HG02885 (cell line): Measurements from ENCODE around the gene FCGR3A.
"Not testable (repeated sequence)": the region's sequence is repeated elsewhere in the genome, so short reads cannot be mapped to it uniquely, and the experiment has no call there.

ENCODE experiments used
- ATAC-seq: cut with Tn5 transposase; IDR thresholded peaks from one replicate; pipeline ENCODE4 v1.9.1; 2021; ENCODE audit warnings: mild to moderate bottlenecking; ENCODE audit not compliant: unreplicated experiment, poor library complexity

FCGR3A gene

DNA sequence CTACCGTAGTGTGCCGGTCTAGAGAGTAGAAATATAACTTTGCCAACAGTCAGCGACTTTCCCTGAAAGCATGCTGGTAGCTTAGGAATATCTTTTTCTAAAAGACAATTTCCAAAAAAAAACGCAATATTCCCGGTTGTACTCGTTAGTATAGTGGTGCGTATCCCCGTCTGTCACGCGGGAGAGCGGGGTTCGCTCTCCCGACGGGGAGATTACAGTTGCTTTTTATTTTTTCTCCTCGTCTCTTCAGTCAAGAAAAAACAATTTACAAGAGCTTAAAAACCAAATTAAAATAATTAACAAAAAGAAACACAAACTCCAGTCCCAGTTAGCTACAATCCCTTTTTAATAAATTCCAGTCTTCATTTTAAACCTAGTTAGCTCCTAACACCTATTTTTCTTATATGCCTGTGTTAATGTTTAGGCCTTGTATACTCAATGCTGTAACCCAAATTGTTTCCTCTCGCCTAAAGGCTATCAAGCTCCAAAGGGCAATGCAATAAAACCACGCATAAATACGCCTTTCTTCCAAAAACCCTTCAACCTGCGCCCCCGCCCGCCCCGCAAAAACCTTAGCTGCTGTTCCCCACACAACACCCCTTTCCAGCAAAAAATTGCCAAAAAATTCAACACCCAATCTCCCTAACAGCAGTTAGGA is 17.5 kb downstream of the FCGR3A start:
- no peak for ATAC-seq

DNA sequence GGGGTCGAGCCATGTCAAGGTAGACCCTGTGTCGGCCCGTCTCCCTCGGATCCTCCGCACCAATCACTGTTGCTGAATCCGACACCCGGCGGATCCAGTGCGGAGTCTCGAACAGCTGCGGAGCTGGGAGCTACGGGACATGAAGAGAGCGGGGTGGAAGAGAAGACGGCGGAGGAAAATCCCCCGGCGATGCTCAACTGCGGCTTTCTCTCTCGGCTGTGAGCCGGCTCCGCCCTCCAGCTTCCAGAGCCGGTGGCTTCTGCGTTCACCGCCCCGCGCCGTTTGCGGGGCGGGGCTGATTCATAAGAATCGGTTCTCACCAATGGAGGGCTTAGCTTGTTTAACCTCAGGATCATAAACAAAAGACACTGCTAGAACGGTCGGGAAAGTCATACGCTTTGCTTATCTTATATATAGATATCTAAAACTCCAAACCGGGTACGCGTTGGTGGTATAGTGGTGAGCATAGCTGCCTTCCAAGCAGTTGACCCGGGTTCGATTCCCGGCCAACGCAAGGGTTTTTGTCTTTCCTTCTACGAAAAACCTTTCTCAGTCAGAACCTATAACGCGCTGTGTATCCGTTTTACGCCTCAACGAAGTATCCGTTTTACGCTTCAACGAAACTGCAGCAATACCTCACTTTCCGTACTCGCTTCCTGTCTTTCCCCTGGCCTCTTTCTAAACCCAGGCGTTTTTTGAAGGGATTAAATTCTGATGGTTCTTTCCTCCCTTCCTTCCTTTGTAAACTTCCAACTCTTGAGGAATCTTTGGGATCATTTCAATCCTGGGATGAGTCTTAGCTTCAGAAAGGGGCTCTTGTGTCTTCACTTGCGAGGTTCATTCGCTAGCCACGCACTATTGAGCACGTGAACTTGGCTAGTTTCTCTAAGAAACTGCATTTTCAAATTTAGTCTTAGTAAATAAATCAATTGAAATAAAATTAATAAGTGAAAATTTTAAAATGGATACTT is 18.7 kb downstream of the FCGR3A start:
- ATAC-seq, result peak; percentile 73

DNA sequence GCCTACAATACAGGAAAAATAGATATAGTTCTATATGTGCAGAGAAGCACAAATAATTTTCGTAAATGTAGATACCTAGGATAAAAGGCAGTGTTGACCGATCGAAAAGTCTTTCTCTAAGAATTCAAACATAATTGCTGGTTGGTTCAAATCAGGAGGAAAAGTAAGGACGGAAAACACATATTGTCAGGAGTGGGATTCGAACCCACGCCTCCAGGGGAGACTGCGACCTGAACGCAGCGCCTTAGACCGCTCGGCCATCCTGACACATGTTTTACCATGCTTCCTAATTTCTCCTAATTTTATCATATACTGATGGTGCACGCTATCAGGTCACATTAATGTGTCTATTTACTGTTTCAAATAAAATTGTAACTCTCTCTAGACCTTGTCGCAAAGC is 19.5 kb downstream of the FCGR3A start:
- peak; percentile 44 for ATAC-seq

DNA sequence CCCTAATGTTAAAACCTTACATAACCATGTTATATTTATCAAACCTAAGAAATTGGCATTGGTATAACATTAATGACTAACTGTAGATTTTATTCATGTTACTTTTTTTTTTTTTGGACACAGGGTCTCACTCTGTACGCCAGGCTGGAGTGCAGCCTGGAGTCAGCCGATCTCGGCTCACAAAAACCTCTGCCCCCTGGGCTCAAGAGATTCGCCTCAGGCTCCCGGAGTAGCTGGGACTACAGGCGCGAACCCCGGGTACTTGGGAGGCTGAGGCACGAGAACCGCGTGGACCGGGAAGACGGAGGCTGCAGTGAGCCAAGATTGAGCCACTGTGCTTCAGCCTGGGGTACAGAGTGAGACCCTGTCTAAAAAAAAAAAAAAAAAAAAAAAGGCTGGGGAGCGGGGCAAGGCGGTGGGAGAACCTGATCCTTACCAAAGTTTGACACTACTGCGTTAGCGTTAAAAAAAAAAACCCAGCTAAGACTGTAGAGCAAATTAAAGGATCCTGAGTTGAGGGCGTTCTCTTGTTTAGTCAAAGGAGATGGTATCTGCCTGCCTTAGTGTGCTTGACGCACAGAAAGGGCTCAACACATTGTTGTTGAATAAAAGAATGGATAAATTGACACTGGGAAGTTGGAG is 20.0 kb downstream of the FCGR3A start:
- not testable (repeated sequence) for ATAC-seq

DNA sequence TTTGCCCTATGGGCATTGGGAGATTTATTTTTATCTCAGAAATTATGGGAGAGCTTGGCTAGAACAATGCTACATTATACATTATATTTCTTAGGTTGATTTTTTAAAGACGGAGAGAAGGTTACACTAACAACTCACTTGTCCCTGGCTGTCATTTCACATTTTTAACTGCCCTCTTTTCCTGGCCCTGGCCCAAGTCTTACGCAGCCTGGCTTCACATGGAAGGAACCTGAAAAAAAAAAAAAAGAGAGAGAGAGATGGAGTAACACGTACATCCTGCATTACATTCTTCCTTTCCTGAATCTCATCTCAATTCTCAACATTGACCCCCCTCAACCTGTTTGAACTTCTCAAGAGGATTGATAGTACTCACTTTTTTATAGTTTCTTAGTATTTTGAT is 21.1 kb downstream of the FCGR3A start:
- not testable (repeated sequence) for ATAC-seq

DNA sequence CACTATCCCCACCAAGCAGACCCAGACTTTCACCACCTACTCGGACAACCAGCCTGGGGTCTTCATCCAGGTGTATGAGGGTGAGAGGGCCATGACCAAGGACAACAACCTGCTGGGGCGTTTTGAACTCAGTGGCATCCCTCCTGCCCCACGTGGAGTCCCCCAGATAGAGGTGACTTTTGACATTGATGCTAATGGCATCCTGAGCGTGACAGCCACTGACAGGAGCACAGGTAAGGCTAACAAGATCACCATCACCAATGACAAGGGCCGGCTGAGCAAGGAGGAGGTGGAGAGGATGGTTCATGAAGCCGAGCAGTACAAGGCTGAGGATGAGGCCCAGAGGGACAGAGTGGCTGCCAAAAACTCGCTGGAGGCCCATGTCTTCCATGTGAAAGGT is 23.7 kb downstream of the FCGR3A start:
- ATAC-seq, result not testable (repeated sequence)

DNA sequence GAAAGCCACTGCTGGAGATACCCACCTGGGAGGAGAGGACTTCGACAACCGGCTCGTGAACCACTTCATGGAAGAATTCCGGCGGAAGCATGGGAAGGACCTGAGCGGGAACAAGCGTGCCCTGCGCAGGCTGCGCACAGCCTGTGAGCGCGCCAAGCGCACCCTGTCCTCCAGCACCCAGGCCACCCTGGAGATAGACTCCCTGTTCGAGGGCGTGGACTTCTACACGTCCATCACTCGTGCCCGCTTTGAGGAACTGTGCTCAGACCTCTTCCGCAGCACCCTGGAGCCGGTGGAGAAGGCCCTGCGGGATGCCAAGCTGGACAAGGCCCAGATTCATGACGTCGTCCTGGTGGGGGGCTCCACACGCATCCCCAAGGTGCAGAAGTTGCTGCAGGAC is 24.3 kb downstream of the FCGR3A start:
- not testable (repeated sequence) for ATAC-seq

DNA sequence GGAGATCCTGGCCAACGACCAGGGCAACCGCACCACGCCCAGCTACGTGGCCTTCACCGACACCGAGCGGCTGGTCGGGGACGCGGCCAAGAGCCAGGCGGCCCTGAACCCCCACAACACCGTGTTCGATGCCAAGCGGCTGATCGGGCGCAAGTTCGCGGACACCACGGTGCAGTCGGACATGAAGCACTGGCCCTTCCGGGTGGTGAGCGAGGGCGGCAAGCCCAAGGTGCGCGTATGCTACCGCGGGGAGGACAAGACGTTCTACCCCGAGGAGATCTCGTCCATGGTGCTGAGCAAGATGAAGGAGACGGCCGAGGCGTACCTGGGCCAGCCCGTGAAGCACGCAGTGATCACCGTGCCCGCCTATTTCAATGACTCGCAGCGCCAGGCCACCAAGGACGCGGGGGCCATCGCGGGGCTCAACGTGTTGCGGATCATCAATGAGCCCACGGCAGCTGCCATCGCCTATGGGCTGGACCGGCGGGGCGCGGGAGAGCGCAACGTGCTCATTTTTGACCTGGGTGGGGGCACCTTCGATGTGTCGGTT is 24.8 kb downstream of the FCGR3A start:
- peak; percentile 25 for ATAC-seq

DNA sequence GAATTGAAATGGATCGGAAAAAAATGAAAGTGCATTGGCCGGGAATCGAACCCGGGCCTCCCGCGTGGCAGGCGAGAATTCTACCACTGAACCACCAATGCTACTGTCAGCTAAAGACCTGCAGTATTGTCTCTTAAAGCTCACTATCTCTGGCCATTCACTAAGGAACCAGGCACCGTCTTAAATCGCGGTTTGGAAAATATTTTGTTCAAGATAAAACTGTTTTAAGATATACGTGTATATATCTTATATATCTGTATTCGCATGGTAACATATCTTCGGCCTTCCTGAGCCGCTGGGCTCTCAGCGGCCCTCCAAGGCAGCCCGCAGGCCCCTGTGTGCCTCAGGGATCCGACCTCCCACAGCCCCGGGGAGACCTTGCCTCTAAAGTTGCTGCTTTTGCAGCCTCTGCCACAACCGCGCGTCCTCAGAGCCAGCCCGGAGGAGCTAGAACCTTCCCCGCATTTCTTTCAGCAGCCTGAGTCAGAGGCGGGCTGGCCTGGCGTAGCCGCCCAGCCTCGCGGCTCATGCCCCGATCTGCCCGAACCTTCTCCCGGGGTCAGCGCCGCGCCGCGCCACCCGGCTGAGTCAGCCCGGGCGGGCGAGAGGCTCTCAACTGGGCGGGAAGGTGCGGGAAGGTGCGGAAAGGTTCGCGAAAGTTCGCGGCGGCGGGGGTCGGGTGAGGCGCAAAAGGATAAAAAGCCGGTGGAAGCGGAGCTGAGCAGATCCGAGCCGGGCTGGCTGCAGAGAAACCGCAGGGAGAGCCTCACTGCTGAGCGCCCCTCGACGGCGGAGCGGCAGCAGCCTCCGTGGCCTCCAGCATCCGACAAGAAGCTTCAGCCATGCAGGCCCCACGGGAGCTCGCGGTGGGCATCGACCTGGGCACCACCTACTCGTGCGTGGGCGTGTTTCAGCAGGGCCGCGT is 25.5 kb downstream of the FCGR3A start, which contains the start of gene HSPA6:
HSPA6 (plus strand) TSS at position 724 of the 925 bp plus-strand sequence; CDS start at position 843, 119 bp downstream.
- peak; percentile 65 for ATAC-seq

DNA sequence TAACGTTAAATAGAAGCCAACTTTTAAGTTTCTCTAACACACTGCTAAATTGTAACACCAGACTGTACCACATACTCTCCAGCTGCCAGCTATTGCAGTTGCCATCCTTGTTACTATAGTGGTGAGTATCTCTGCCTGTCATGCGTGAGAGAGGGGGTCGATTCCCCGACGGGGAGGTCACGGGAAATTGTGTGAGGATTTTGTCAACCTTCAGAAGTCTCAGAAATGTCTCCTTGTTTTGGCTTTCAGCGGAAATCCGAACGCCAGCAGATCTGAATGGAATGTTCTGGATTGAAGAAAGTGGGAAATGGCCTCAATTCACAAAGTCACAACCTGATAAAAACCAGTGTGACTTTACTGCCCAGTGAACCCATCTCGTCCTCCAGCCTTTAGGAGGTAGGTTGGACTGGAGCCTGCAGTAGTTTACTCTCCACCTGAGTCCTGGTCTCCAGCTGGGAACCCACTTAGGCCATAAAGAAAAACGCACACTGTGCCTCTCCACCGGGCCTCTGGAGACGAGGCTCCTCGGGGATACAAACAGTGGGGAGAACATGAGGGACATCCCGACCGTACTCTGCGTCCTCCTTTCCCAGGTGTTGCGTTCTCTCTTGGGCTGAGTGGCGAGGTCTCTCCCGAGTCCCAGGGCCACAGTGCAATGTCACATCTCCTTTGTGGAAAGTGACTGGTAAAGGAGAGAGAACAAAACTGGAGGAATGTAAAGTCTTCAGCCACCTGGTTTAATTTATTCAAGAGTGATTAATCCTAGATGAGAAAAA is 26.4 kb downstream of the FCGR3A start:
- peak; percentile 11 for ATAC-seq

DNA sequence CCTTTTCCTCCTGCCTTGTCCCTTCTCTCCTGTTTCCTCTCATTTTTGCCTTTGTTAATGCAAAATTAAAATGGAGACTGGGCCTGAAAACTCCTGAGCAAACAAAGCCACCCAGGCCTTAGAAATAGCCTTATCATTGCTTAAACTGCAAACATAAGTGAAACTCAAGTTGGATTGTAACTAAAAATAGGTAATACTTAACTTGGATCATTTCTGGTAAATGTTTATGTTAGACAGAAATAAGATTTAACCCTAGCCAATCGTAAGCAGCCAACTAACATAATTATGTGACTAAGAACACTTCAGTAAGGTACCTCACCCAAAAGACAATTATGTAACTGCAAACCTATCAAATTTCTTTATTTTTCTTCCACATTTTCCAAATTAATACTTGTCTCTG is 35.7 kb downstream of the FCGR3A start:
- not testable (repeated sequence) for ATAC-seq

DNA sequence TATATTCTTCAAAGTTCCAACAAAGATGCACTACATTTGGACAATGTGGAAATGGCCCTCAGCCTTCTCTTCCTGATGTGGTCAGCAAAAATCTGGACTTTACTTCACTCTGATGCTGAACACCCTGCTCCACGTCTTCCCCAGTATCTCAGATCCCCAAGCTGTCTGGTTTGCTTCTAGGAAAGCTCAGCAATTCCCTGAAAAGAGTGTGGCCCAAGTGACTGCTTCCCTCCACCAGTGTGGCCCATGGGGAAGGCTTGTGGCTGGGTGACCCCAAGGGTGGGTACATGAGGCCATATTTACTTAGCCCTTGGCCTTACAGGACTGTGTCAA is 36.2 kb downstream of the FCGR3A start:
- ATAC-seq, result not testable (repeated sequence)

DNA sequence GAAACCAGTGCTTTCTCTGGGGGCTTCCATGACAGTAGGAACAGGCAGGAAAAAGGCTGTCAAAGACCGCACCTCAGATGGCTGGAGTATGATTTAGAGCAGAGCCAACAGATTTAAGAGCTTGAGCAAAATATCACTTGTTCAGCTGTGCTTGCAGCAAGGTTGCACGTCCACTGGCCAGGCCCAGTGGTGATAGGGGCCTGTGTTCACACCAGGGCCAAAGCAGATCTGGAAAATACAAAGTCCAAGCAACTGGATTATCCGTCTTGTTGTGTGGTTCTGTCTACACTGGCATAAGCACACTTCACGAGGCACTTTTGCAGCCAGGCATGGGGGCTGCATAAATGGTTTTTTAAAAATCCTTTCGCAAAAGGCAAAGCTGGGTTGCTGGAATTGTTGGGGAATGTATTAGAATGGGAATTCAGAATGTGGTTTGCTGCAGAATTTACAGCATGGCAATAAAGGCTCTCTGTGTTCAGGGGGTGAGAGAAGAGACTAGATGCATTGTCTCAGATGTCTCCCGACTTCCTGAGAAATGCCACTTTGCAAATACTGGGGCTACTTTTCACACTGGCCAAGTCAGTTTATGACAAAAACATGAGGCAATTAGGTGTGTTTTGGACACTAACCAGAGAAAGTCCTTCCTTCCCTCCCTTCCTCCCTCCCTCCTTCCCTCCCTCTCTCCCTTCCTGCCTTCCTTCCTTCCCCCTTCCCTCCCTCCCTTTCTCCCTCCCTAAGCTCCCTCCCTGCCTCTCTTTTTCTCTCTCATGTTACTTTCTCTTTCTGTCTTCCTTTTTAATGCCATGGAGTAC is 36.8 kb downstream of the FCGR3A start:
- not testable (repeated sequence) for ATAC-seq

DNA sequence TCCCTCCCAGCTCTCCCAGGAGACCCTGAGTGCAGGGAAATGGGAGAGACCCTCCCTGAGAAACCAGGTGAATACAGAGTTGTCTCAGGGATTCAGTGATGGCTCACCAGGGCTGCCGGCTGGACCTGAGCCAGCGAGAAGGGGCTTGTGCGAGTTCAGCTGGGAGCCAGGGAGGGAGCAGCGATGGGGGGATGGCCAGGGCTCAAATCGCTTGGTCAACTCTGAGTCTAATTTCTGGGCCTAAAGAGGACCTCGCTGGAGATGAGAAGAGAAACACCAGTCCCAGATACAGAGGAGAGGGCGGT is 37.9 kb downstream of the FCGR3A start:
- ATAC-seq, result no peak

DNA sequence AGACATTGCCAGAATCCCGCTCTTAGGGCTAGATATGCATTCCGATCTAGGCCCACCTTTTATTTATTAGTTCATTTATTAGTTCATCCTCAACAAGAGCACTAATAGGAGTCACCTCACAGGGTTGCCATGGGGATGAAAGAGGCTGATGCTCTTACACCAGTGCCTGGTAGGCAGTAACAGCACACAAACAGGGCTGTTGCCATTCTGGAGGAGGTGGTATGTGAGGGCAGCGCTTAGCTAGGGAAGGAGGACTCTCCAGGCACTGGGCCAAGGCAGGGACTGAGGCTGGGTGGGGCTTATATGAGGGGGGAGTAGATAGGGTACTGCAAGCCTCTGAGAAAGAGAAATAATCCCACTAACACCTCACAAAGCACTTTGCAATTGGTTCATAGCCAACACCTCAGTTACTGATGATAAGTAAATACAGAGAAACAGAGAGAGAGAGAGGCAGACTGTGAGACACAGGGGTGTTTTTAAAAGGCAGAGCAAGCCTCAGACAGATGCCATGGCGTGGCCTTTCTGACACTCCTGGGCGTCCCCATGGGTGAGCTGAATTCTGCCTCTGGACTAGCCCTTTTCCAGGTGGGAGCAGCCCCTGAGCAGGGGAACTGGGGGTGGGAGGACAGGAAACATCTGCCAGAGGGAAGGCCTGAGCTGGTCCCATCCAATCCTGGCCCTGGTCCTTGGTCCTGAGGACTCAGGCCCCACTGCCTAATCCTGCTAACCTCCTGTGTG is 38.4 kb downstream of the FCGR3A start:
- ATAC-seq, result no peak

DNA sequence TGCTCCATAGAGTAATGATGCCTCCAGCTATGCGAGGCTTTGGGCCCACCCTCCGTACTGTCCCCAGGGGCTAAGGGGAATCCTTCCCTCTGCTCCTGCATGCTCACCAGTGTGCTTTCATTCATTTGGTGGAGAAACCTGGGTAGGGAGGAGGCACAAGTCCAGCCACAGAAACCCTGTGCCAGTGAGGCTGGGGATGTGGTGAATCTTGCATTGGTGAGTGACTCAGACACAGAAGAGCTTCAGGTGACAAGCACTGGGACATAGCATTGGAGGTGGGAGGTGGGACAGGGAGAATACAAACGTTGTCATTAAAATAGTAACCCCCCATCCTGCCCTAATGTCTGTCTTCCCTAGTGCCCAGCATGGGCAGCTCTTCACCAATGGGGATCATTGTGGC is 39.1 kb downstream of the FCGR3A start:
- no peak for ATAC-seq

DNA sequence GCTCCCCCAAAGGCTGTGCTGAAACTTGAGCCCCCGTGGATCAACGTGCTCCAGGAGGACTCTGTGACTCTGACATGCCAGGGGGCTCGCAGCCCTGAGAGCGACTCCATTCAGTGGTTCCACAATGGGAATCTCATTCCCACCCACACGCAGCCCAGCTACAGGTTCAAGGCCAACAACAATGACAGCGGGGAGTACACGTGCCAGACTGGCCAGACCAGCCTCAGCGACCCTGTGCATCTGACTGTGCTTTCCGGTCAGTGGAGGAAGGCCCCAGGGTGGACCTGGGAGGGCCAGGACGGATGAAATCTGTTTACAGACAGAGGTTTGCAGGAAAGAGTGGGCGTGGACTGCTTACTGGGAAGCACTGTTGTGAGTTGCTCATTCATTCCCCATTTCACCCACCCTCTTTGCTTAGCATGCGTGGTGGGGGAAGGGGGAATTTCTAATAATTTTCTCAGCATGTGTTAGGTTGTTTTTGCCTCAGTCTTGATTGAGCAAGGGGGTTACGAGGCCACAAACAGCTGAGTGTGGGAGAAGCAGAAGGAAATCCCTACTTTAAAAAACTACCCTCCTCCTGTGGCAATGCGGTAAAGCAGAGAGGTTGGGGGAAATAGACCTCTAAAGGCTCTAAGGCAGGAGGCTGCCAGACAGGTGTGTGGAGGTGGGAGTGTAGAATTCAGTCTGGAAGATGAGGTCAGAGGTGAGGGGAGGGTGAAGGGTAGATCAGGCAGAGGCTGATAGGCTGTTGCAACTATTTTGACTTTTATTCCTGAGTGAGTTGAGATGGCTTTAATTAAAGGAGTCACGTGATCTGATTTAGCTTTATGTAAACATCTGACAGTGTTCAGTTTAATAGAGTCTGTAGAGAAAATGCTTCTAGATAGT is 43.0 kb downstream of the FCGR3A start:
- no peak for ATAC-seq
